GM21825 (cell line): ENCODE data around the gene TCEA3.

Source experiments
- ATAC-seq: cut with Tn5 transposase; IDR thresholded peaks from one replicate; pipeline ENCODE4 v1.9.1; 2021; ENCODE audit warnings: mild to moderate bottlenecking, moderate library complexity; ENCODE audit not compliant: unreplicated experiment

Gene TCEA3

GRCh38 chr1:23341931-23342692 lies 82.4 kb downstream of the TCEA3 start:
- ATAC-seq = no peak

GRCh38 chr1:23339632-23340031 lies 84.9 kb downstream of the TCEA3 start:
- no peak for ATAC-seq

GRCh38 chr1:23337869-23338268 lies 86.7 kb downstream of the TCEA3 start:
- ATAC-seq = no peak

DNA sequence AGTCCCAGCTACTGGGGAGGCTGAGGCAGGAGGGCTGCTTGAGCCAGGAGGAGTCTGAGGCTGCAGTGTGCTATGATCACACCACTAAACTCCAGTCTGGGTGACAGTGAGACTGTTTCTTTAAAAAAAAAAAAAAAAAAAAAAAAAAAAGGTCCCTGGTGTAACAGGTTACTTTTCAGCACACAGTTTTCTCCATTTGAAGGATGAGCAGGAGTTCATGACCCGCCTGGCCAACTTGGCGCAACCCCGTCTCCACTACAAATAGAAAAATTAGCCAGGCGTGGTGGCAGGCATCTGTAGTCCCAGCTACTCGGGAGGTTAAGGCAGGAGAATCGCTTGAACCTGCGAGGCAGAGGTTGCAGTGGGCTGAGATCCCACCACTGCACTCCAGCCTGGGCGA lies 92.8 kb downstream of the TCEA3 start:
- no peak for ATAC-seq
